H1 (cell line): Measurements from ENCODE around the gene CD300H. TPM values are rescaled to one million over a fixed set of nuclear protein-coding genes. Genes with fewer than 3 reads are reported as not detected.

Experiments
- CTCF ChIA-PET: fragments of 300-600 bp; sonication (Branson Sonifier 250); formaldehyde crosslinking; loops from one replicate; lab custom pipeline; 2021; ENCODE audit not compliant: partially characterized antibody; lab: Charles Lee
- POLR2A ChIA-PET: fragments of 300-600 bp; sonication (Branson Sonifier 250); formaldehyde crosslinking; loops from one replicate; lab custom pipeline; 2021; ENCODE audit warnings: inconsistent platforms; ENCODE audit not compliant: partially characterized antibody; lab: Charles Lee
- DNase-seq, 2 experiments: peaks; one replicate each; pipeline versions ENCODE4 v3.0.0 to v3.0.0-alpha.2; 2010 to 2022; ENCODE audit warnings: low spot score in 2 of 2, low read depth in 1 of 2, mixed read lengths in 1 of 2
- FAIRE-seq: peaks from 2 replicates; lab custom pipeline; 2011; peaks lifted over from hg19 to GRCh38; lab: Jason Lieb, UNC
- H2AFZ ChIP-seq: 2 replicates; pipeline ENCODE4 v1.8.1; 2012; ENCODE audit warnings: low read length, inconsistent platforms
- H2AK5ac ChIP-seq: 2 replicates; pipeline ENCODE4 v1.6.1; 2013; ENCODE audit warnings: low read depth, low read length
- H2BK120ac ChIP-seq: replicated peaks from 2 replicates; pipeline ENCODE3; 2013; ENCODE audit warnings: low read depth, low read length, inconsistent platforms
- H2BK12ac ChIP-seq: 2 replicates; pipeline ENCODE4 v1.6.1; 2013; ENCODE audit warnings: low read depth, low read length
- H2BK15ac ChIP-seq: 2 replicates; pipeline ENCODE4 v1.6.1; 2013; ENCODE audit warnings: low read length
- H2BK20ac ChIP-seq: 2 replicates; pipeline ENCODE4 v1.6.1; 2013; ENCODE audit warnings: low read length
- H2BK5ac ChIP-seq: 2 replicates; pipeline ENCODE4 v1.6.1; 2013; ENCODE audit warnings: low read depth, low read length
- H3K14ac ChIP-seq: 2 replicates; pipeline ENCODE4 v1.6.1; 2013; ENCODE audit warnings: inconsistent platforms; ENCODE audit not compliant: insufficient read length
- H3K18ac ChIP-seq: 2 replicates; pipeline ENCODE4 v1.6.1; 2013; ENCODE audit warnings: low read length; ENCODE audit errors: extremely low read depth
- H3K23ac ChIP-seq: 2 replicates; pipeline ENCODE4 v1.6.1; 2013; ENCODE audit warnings: inconsistent platforms; ENCODE audit not compliant: insufficient read length
- H3K23me2 ChIP-seq: 2 replicates; pipeline ENCODE4 v1.6.1; 2013; ENCODE audit warnings: low read depth, low read length
- H3K27ac ChIP-seq: 2 replicates; pipeline ENCODE4 v1.6.1; 2011; ENCODE audit warnings: low read depth, low read length, inconsistent platforms
- H3K27me3 ChIP-seq, 4 experiments: replicated peaks in 1 of 4; 1 replicate in 1 of 4; 2 replicates in 3 of 4; pipeline versions ENCODE4 v1.6.1 to v1.8.1; 2011 to 2013; ENCODE audit warnings: low read length in 3 of 4, mild to moderate bottlenecking in 3 of 4, inconsistent platforms in 2 of 4, mixed read lengths in 2 of 4, moderate library complexity in 1 of 4; ENCODE audit not compliant: control insufficient read depth in 3 of 4, insufficient read depth in 3 of 4; ENCODE audit errors: extremely low read depth in 1 of 4
- H3K36me3 ChIP-seq, 4 experiments: 2 replicates each; pipeline versions ENCODE4 v1.6.1 to v1.8.1; 2011 to 2013; ENCODE audit warnings: mild to moderate bottlenecking in 4 of 4, low read length in 3 of 4, moderate library complexity in 2 of 4, control low read depth in 1 of 4, inconsistent platforms in 1 of 4; ENCODE audit not compliant: insufficient read depth in 4 of 4, control insufficient read depth in 2 of 4
- H3K4ac ChIP-seq: replicated peaks from 2 replicates; pipeline ENCODE3; 2013; ENCODE audit warnings: low read length, low read depth, mixed read lengths, inconsistent platforms; ENCODE audit not compliant: insufficient read length
- H3K4me1 ChIP-seq, 4 experiments: replicated peaks in 1 of 4; 1 replicate in 1 of 4; 2 replicates in 3 of 4; pipeline versions ENCODE4 v1.6.1 to v1.8.1; 2011 to 2013; ENCODE audit warnings: low read length in 3 of 4, inconsistent platforms in 2 of 4, mixed read lengths in 1 of 4; ENCODE audit not compliant: insufficient read depth in 4 of 4, control insufficient read depth in 3 of 4
- H3K4me2 ChIP-seq, 2 experiments: 2 replicates each; pipeline versions ENCODE4 v1.6.1 to v1.8.1; 2011 to 2013; ENCODE audit warnings: low read depth in 2 of 2, low read length in 2 of 2, control low read depth in 1 of 2, inconsistent platforms in 1 of 2, mild to moderate bottlenecking in 1 of 2; ENCODE audit not compliant: insufficient read depth in 1 of 2
- H3K4me3 ChIP-seq, 4 experiments: fragments of 200-600, 300-600 bp in 1 of 4; sonication (generic), shearing (Covaris generic), sonication (Bioruptor Twin) in 1 of 4; 2 replicates each; pipeline versions ENCODE4 v1.5.1 to v1.8.1; 2011 to 2016; ENCODE audit warnings: low read length in 4 of 4, low read depth in 3 of 4, control low read depth in 2 of 4, inconsistent platforms in 2 of 4, mild to moderate bottlenecking in 2 of 4, mixed read lengths in 1 of 4, moderate library complexity in 1 of 4; ENCODE audit not compliant: insufficient read depth in 2 of 4; ENCODE audit errors: extremely low read depth in 1 of 4
- H3K56ac ChIP-seq: replicated peaks from 2 replicates; pipeline ENCODE3; 2013; ENCODE audit warnings: low read depth, mild to moderate bottlenecking, mixed read lengths, low read length, inconsistent platforms; ENCODE audit not compliant: insufficient read length
- H3K79me1 ChIP-seq: 2 replicates; pipeline ENCODE4 v1.6.1; 2013; ENCODE audit warnings: low read depth, low read length, control low read depth
- H3K79me2 ChIP-seq, 2 experiments: 2 replicates each; pipeline versions ENCODE4 v1.6.1 to v1.8.1; 2012 to 2013; ENCODE audit warnings: low read length in 2 of 2, mild to moderate bottlenecking in 2 of 2, inconsistent platforms in 1 of 2; ENCODE audit not compliant: insufficient read depth in 2 of 2, control insufficient read depth in 1 of 2
- H3K9ac ChIP-seq, 4 experiments: replicated peaks in 1 of 4; 1 replicate in 1 of 4; 2 replicates in 3 of 4; pipeline versions ENCODE4 v1.6.1 to v1.8.1; 2011 to 2013; ENCODE audit warnings: low read depth in 3 of 4, low read length in 3 of 4, control low read depth in 2 of 4, mild to moderate bottlenecking in 2 of 4, moderate library complexity in 2 of 4, inconsistent platforms in 1 of 4; ENCODE audit errors: extremely low read depth in 1 of 4
- H3K9me3 ChIP-seq, 2 experiments: 2 replicates each; pipeline versions ENCODE4 v1.6.1 to v1.8.1; 2012 to 2013; ENCODE audit warnings: mild to moderate bottlenecking in 2 of 2, moderate library complexity in 2 of 2, control low read depth in 1 of 2, inconsistent platforms in 1 of 2, low read depth in 1 of 2, low read length in 1 of 2, mixed read lengths in 1 of 2; ENCODE audit not compliant: insufficient read depth in 2 of 2
- H4K20me1 ChIP-seq, 2 experiments: replicated peaks in 1 of 2; 2 replicates each; pipeline versions ENCODE3 to v1.8.1; 2011 to 2013; ENCODE audit warnings: inconsistent platforms in 2 of 2, low read length in 2 of 2, mild to moderate bottlenecking in 1 of 2; ENCODE audit not compliant: insufficient read depth in 2 of 2, control insufficient read depth in 1 of 2
- H4K5ac ChIP-seq: 2 replicates; pipeline ENCODE4 v1.6.1; 2013; ENCODE audit warnings: low read length, low read depth, mixed read lengths, inconsistent platforms; ENCODE audit not compliant: insufficient read length
- H4K8ac ChIP-seq: 2 replicates; pipeline ENCODE4 v1.8.0; 2013; ENCODE audit warnings: mild to moderate bottlenecking, moderate library complexity, low read length, inconsistent platforms; ENCODE audit not compliant: insufficient read depth; ENCODE audit errors: extremely low read depth
- H4K91ac ChIP-seq: replicated peaks from 2 replicates; pipeline ENCODE3; 2013; ENCODE audit warnings: low read length, mixed read lengths, inconsistent platforms; ENCODE audit not compliant: insufficient read length
- CREB1 ChIP-seq: IDR thresholded peaks from 2 replicates; pipeline ENCODE4 v1.6.1; 2012; ENCODE audit warnings: inconsistent platforms
- EGR1 ChIP-seq: IDR thresholded peaks from 2 replicates; pipeline ENCODE4 v1.6.1; 2011; ENCODE audit warnings: low read depth, low read length, borderline replicate concordance
- EP300 ChIP-seq, 2 experiments: IDR thresholded peaks; 1 replicate in 1 of 2; 2 replicates in 1 of 2; pipeline ENCODE4 v1.6.1; 2011 to 2012; ENCODE audit warnings: low read depth in 2 of 2, low read length in 2 of 2, mild to moderate bottlenecking in 2 of 2, borderline replicate concordance in 1 of 2, inconsistent platforms in 1 of 2, moderate library complexity in 1 of 2
- GTF2F1 ChIP-seq: IDR thresholded peaks from 2 replicates; pipeline ENCODE4 v1.6.1; 2012; ENCODE audit warnings: low read depth, low read length, improper control_type of control experiment, borderline replicate concordance
- KDM1A ChIP-seq: fragments of 200-600, 300-600 bp; sonication (generic); IDR thresholded peaks from 2 replicates; pipeline ENCODE4 v1.7.1; 2016; ENCODE audit warnings: mild to moderate bottlenecking, low read length, borderline replicate concordance
- MAFK ChIP-seq: IDR thresholded peaks from 2 replicates; pipeline ENCODE4 v1.6.1; 2012; ENCODE audit warnings: low read depth, mild to moderate bottlenecking, improper control_type of control experiment, low read length
- RBBP5 ChIP-seq: IDR thresholded peaks from 2 replicates; pipeline ENCODE4 v1.7.1; 2012; ENCODE audit warnings: low read depth, mild to moderate bottlenecking, inconsistent platforms, low read length, moderate library complexity, borderline replicate concordance
- SP2 ChIP-seq: IDR thresholded peaks from 2 replicates; pipeline ENCODE4 v1.6.1; 2012; ENCODE audit warnings: mild to moderate bottlenecking, low read length, inconsistent platforms
- SRF ChIP-seq: IDR thresholded peaks from 2 replicates; pipeline ENCODE4 v1.6.1; 2011; ENCODE audit warnings: mild to moderate bottlenecking, low read depth, low read length, moderate library complexity
- TCF12 ChIP-seq: IDR thresholded peaks from 2 replicates; pipeline ENCODE4 v1.6.1; 2011; ENCODE audit warnings: low read depth, mild to moderate bottlenecking, low read length
- WGBS, 2 experiments: shearing (Covaris generic) in 1 of 2; methylation state at CpG; one replicate each; pipeline versions ENCODE4 v1.1.6 to v1.1.7; 2013 to 2015; ENCODE audit warnings: low lambda C conversion rate in 2 of 2, mixed read lengths in 2 of 2, inconsistent platforms in 1 of 2, low coverage in 1 of 2, missing lambda C conversion rate in 1 of 2; ENCODE audit not compliant: insufficient replicate concordance in 2 of 2, insufficient coverage in 1 of 2, insufficient read length in 1 of 2; ENCODE audit errors: extremely low coverage in 1 of 2, missing lambda C conversion rate in 1 of 2; 5-methylcytosine and 5-hydroxymethylcytosine counted together
- polyA plus RNA-seq, 7 experiments: library from polyadenylated mRNA; depleted of rRNA in 3 of 7; stranded (reverse) in 5 of 7; unstranded in 2 of 7; fragments of >200 nt in 5 of 7; fragments of 200-250 nt in 2 of 7; gene quantifications; 1 replicate in 5 of 7; 2 replicates in 1 of 7; 4 replicates in 1 of 7; pipeline versions ENCODE4 v1.2.1 to v1.2.3, GENCODE V29; 2011 to 2013; ENCODE audit warnings: missing spikeins in 2 of 7, mixed read lengths in 2 of 7
- total RNA-seq: library from RNA; stranded (reverse); fragmentation: NEBNext Ultra II Directional; extraction: Animal tissue kit (Norgen Biotek cat#: 25700); gene quantifications from 2 replicates; pipeline ENCODE4 v1.2.1, GENCODE V29; 2021
- TF ChIP-seq, protein P1 (sequence below), 3 experiments: IDR thresholded peaks; 1 replicate in 2 of 3; 2 replicates in 1 of 3; pipeline versions ENCODE4 v1.5.1 to v1.6.1; 2011; ENCODE audit warnings: low read length in 3 of 3, mild to moderate bottlenecking in 3 of 3, inconsistent platforms in 2 of 3, low read depth in 1 of 3, moderate library complexity in 1 of 3; ENCODE audit not compliant: insufficient read depth in 1 of 3; ENCODE audit errors: control extremely low read depth in 1 of 3

Gene CD300H
- total and polyA plus RNA-seq, 2 of the 8 experiments (the other 6 are each of a cell fraction or from before 2014, with no cell fraction given) = not detected

DNA sequence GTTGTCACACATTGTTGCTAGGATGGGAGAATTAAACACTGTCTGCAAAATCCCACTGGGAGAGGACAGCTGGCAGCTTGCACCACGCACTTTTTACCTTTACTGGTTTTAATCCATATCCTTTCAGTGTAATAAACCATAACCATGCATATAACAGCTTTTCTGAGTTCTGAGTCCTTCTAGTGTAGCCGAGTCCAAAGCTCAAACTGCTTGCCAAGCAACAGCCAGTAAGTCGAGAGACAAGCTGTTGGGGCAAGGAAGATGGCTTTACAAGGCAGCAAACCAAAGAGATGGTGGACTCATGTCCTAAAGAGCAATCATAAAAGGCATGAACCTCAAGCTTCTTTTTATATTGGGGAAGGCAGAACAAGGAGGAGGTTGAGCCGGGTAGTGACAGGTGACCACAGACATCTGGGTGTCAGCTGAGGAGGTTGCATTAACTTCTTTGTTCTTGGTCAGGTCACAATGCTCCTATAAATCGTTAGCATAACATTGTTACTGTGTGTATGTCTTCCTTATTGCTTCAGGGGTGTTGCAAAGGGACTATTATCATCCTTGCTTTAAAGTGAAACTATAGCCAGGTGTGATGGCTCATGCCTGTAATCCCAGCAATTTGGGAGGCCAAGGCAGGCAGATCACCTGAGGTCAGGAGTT is 7.3 kb upstream of the CD300H start:
- H3K36me3 ChIP-seq = no peaks in the 10 kb centered on the region
- FAIRE-seq = no peak
- no peak overlapping the region for H3K23ac ChIP-seq
- WGBS, 2 experiments = 85% methylated on average over 5 of the region's 5 CpGs; no CpG with 5 or more reads in 1 of the 2 experiments
- no peak overlapping the region for H2AFZ ChIP-seq
- ChIA-PET POLR2A (no interaction called here), CTCF (interaction anchor here (0.6 to 1.9 kb wide), 7 partner anchors 7 to 273 kb away, joined by 3 to 8 read pairs (median 3); partner anchors contain the start of gene CD300LD)
- no peak overlapping the region for H2BK120ac ChIP-seq
- H3K56ac ChIP-seq = no peak overlapping the region
- H3K23me2 ChIP-seq = no peaks in the 10 kb centered on the region
- no peaks in the 10 kb centered on the region for H3K9me3 ChIP-seq
- H4K91ac ChIP-seq = no peak overlapping the region
- no peak overlapping the region for H3K9ac ChIP-seq
- H3K18ac ChIP-seq = no peak overlapping the region
- H3K27ac ChIP-seq = no peak overlapping the region
- H4K5ac ChIP-seq = no peak overlapping the region
- H3K27me3 ChIP-seq = 0 out of 7 replicates have a peak, but pooled peaks cover 0 to 5% (median 0%) of the 10 kb centered on the region in 4 experiments
- no peak overlapping the region for H3K4ac ChIP-seq
- no peak overlapping the region for H3K14ac ChIP-seq
- H4K8ac ChIP-seq = no peak overlapping the region
- H2AK5ac ChIP-seq = no peak overlapping the region
- H3K4me1 ChIP-seq = no peaks in the 10 kb centered on the region
- no peak overlapping the region for H3K4me2 ChIP-seq
- no peaks in the 10 kb centered on the region for H4K20me1 ChIP-seq
- H3K79me1 ChIP-seq = no peaks in the 10 kb centered on the region
- H2BK5ac ChIP-seq = no peak overlapping the region
- H2BK20ac ChIP-seq = no peak overlapping the region
- DNase-seq = no peak
- no peak overlapping the region for H3K4me3 ChIP-seq
- H2BK12ac ChIP-seq = no peak overlapping the region
- H2BK15ac ChIP-seq = no peak overlapping the region
- no peaks in the 10 kb centered on the region for H3K79me2 ChIP-seq
- TF ChIP-seq CREB1 = no peak
- no peak for TF ChIP-seq SRF
- no peak for TF ChIP-seq KDM1A
- no peak for TF ChIP-seq SP2
- no peak for TF ChIP-seq TCF12
- no peak for TF ChIP-seq EGR1
- TF ChIP-seq, protein P1, sequence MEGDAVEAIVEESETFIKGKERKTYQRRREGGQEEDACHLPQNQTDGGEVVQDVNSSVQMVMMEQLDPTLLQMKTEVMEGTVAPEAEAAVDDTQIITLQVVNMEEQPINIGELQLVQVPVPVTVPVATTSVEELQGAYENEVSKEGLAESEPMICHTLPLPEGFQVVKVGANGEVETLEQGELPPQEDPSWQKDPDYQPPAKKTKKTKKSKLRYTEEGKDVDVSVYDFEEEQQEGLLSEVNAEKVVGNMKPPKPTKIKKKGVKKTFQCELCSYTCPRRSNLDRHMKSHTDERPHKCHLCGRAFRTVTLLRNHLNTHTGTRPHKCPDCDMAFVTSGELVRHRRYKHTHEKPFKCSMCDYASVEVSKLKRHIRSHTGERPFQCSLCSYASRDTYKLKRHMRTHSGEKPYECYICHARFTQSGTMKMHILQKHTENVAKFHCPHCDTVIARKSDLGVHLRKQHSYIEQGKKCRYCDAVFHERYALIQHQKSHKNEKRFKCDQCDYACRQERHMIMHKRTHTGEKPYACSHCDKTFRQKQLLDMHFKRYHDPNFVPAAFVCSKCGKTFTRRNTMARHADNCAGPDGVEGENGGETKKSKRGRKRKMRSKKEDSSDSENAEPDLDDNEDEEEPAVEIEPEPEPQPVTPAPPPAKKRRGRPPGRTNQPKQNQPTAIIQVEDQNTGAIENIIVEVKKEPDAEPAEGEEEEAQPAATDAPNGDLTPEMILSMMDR (IDR thresholded peaks at IDR 0.05; ENCODE audit: control extremely low read depth in 1 of 3, insufficient read depth in 1 of 3, low read depth in 1 of 3, low read length in 3 of 3) = no peak
- TF ChIP-seq RBBP5 = no peak
- TF ChIP-seq GTF2F1 = no peak
- TF ChIP-seq MAFK = no peak
- no peak for TF ChIP-seq EP300 (IDR thresholded peaks at IDR 0.05; ENCODE audit: borderline replicate concordance in 1 of 2, low read depth in 2 of 2, low read length in 2 of 2)
